Hepatocyte (in vitro differentiated cells): Measurements from ENCODE around the gene ATP9A.
"Not testable (repeated sequence)": the region's sequence is repeated elsewhere in the genome, so short reads cannot be mapped to it uniquely, and the experiment has no call there.

Experiments used
- CTCF ChIP-seq: fragments of 200-600 bp; sonication (generic); IDR thresholded peaks from 2 replicates; pipeline ENCODE4 v1.5.1; 2016; ENCODE audit warnings: antibody characterized with exemption, mild to moderate bottlenecking; ENCODE audit not compliant: poor library complexity
- EZH2 ChIP-seq: fragments of 200-600 bp; sonication (generic); IDR thresholded peaks from 2 replicates; pipeline ENCODE4 v1.6.1; 2016; ENCODE audit warnings: antibody characterized with exemption, mild to moderate bottlenecking, borderline replicate concordance
- EZH2phosphoT487 ChIP-seq: fragments of 200-600 bp; sonication (generic); IDR thresholded peaks from one replicate; pipeline ENCODE4 v1.6.1; 2018; ENCODE audit warnings: antibody characterized with exemption, mild to moderate bottlenecking, low read depth, moderate library complexity; ENCODE audit not compliant: unreplicated experiment, severe bottlenecking

GRCh38 chr20:51753220-51753619 is 15.0 kb downstream of the ATP9A start:
- not testable (repeated sequence) for TF ChIP-seq CTCF, EZH2, EZH2phosphoT487
